Ovary (tissue), 3 donors: ENCODE measurements around the gene KCNMB1.

Experiments
- CTCF ChIP-seq, 3 donors: fragments of 450-650 bp in 2 of 3; fragments of 200-600 bp in 1 of 3; IDR thresholded peaks; one replicate each; pipeline versions ENCODE4 v1.5.1 to v1.8.0; 2016 to 2022; ENCODE audit warnings: antibody characterized with exemption in 3 of 3, mild to moderate bottlenecking in 1 of 3
- EP300 ChIP-seq: sonication (generic); formaldehyde crosslinking; IDR thresholded peaks from one replicate; pipeline ENCODE4 v1.6.1; 2017; ENCODE audit warnings: antibody characterized with exemption
- POLR2A ChIP-seq: fragments of 450-650 bp; IDR thresholded peaks from one replicate; pipeline ENCODE4 v1.6.1; 2017; ENCODE audit warnings: antibody characterized with exemption, mild to moderate bottlenecking, moderate library complexity
- donor health status: DM: no; HTN: no; CAD: no.

- TF ChIP-seq CTCF (IDR thresholded peaks at IDR 0.05) (no peak), EP300 (no peak), POLR2A (no peak)
Measured at GRCh38 chr5:170419643-170420042, 30.5 kb upstream of the KCNMB1 start.
